HG03064 (cell line): ENCODE measurements around the gene OR2B2.
A peak's percentile ranks its signal among the peaks of the same experiment; 100 is the strongest.

ENCODE experiments used
- ATAC-seq: cut with Tn5 transposase; IDR thresholded peaks from one replicate; pipeline ENCODE4 v1.9.1; 2021; ENCODE audit warnings: low read depth; ENCODE audit not compliant: unreplicated experiment

Gene OR2B2

GRCh38 chr6:27893836-27894807 lies 18.1 kb downstream of the OR2B2 start:
- no peak for ATAC-seq

- ATAC-seq, result peak; percentile 41
Measured at GRCh38 chr6:27893059-27893835, 18.9 kb downstream of the OR2B2 start.

GRCh38 chr6:27892649-27893058 lies 19.5 kb downstream of the OR2B2 start:
- ATAC-seq, result no peak

- no peak for ATAC-seq
Measured at GRCh38 chr6:27891320-27891875, 20.8 kb downstream of the OR2B2 start.

- ATAC-seq, result peak; percentile 34
Measured at GRCh38 chr6:27890445-27891319, 21.5 kb downstream of the OR2B2 start.

- peak; percentile 0 for ATAC-seq
Measured at GRCh38 chr6:27889628-27890444, 22.4 kb downstream of the OR2B2 start.

GRCh38 chr6:27889275-27889627 lies 22.9 kb downstream of the OR2B2 start:
- no peak for ATAC-seq

- ATAC-seq, result no peak
Measured at GRCh38 chr6:27888566-27888965, 23.6 kb downstream of the OR2B2 start.

- ATAC-seq, result no peak
Measured at GRCh38 chr6:27886073-27886472, 26.1 kb downstream of the OR2B2 start.

GRCh38 chr6:27883136-27883535 lies 29.1 kb downstream of the OR2B2 start:
- no peak for ATAC-seq

- no peak for ATAC-seq
Measured at GRCh38 chr6:27882624-27883023, 29.6 kb downstream of the OR2B2 start.

GRCh38 chr6:27879837-27880236 lies 32.4 kb downstream of the OR2B2 start:
- ATAC-seq, result no peak

GRCh38 chr6:27874016-27874415 lies 38.2 kb downstream of the OR2B2 start:
- no peak for ATAC-seq

- no peak for ATAC-seq
Measured at GRCh38 chr6:27873021-27873940, 38.9 kb downstream of the OR2B2 start.

GRCh38 chr6:27872642-27873020 lies 39.6 kb downstream of the OR2B2 start:
- no peak for ATAC-seq

- ATAC-seq, result peak; percentile 64
Measured at GRCh38 chr6:27871924-27872638, 40.1 kb downstream of the OR2B2 start.

- ATAC-seq, result no peak
Measured at GRCh38 chr6:27870291-27870870, 41.8 kb downstream of the OR2B2 start.
